Measurements from ENCODE around the gene CDC7. TPM values are rescaled to one million over a fixed set of nuclear protein-coding genes. Genes with fewer than 3 reads are reported as not detected.

CDC7 gene
- total RNA-seq, 1 experiment from 2014 or later, result 24.5 TPM

GRCh38 chr1:91506071-91506470 is 5.4 kb downstream of the CDC7 start:
- Histone ChIP-seq H3K36me3 (ENCODE audit: control insufficient read depth in 1 of 2, insufficient read depth in 2 of 2, low read length in 2 of 2) (no peaks in the 10 kb centered on the region; a peak in 1 of 4 replicates), H3K9me2 (ENCODE audit: insufficient read depth) (no peaks in the 10 kb centered on the region), H3K9me3 (ENCODE audit: control insufficient read depth in 1 of 2, insufficient read depth in 1 of 2, low read depth in 1 of 2, low read length in 2 of 2) (no peaks in the 10 kb centered on the region), H3K79me2 (ENCODE audit: insufficient read depth, low read length) (peaks cover 77% of the 10 kb centered on the region), H3K27me3 (ENCODE audit: insufficient read depth, low read length) (no peaks in the 10 kb centered on the region), H3K4me1 (ENCODE audit: control insufficient read depth in 1 of 2, insufficient read depth in 2 of 2, low read length in 2 of 2) (peaks cover 7 to 16% of the 10 kb centered on the region in 2 experiments), H3K4me2 (ENCODE audit: low read length) (no peak overlapping the region), H3K27ac (ENCODE audit: low read depth, low read length) (no peak overlapping the region), H4K20me1 (ENCODE audit: insufficient read depth) (no peaks in the 10 kb centered on the region), H3K9ac (ENCODE audit: low read length) (no peak overlapping the region), H2AFZ (ENCODE audit: low read depth, low read length, poor library complexity, severe bottlenecking) (no peak overlapping the region), H3K4me3 (replicated peaks in 1 of 2; ENCODE audit: low read depth in 1 of 2, low read length in 2 of 2) (no peak overlapping the region)
- TF ChIP-seq SP1 (IDR thresholded peaks at IDR 0.05; ENCODE audit: low read depth), result no peak
- no peak for TF ChIP-seq JUND (IDR thresholded peaks at IDR 0.05)
- no peak for TF ChIP-seq TCF7L2 (IDR thresholded peaks at IDR 0.05; ENCODE audit: borderline replicate concordance, extremely low read depth, insufficient read depth, insufficient read length)
- no peak for TF ChIP-seq YY1 (IDR thresholded peaks at IDR 0.05; ENCODE audit: extremely low read depth, insufficient replicate concordance, low read depth, low read length)
- no peak for TF ChIP-seq CBX3 (IDR thresholded peaks at IDR 0.05; ENCODE audit: low read depth)
- no peak for TF ChIP-seq EGR1 (IDR thresholded peaks at IDR 0.05; ENCODE audit: low read depth)
- no peak for TF ChIP-seq ATF3 (IDR thresholded peaks at IDR 0.05)
- no peak for TF ChIP-seq ELF1 (IDR thresholded peaks at IDR 0.05; ENCODE audit: borderline replicate concordance, low read depth)
- no peak for TF ChIP-seq CTCF (IDR thresholded peaks at IDR 0.05 in 2 of 3, conservative IDR thresholded peaks at IDR 0.05 in 1 of 3; ENCODE audit: borderline replicate concordance in 1 of 3, insufficient read depth in 1 of 3, low read depth in 2 of 3, low read length in 2 of 3)
- no peak for TF ChIP-seq REST (IDR thresholded peaks at IDR 0.05; ENCODE audit: low read depth)
- ChIA-PET POLR2A (no interaction called here), RAD21 (ENCODE audit: low non-redundant PET in 1 of 2, low total read pairs in 2 of 2, uncharacterized antibody in 2 of 2, unreplicated experiment in 2 of 2) (no interaction called here), CTCF (interaction anchor here (1.0 kb wide), 1 partner anchor 223 kb away, joined by 3 read pairs; no protein-coding TSS in a partner anchor)
- intact Hi-C loops (cut with micrococcal nuclease), result loop anchor here (10.0 kb wide), 1 partner anchor 341 kb away; no protein-coding TSS in a partner anchor
- no TSS peak for BruUV-seq (replicated peaks)
- ATAC-seq, result no peak
- DNase-seq (ENCODE audit: low read depth, low spot score), result no peak

Data from HCT116 (cell line).